Natural killer cell (primary cell): Measurements from ENCODE around the gene IL33. TPM values are rescaled to one million over a fixed set of nuclear protein-coding genes. Genes with fewer than 3 reads are reported as not detected.

Experiments used
- ATAC-seq, 3 donors: fragments of 150-1000 bp in 2 of 3; fragments of 200-7000 bp in 1 of 3; cut with Tn5 transposase; 1 replicate in 1 of 3; 2 replicates in 2 of 3; pipeline ENCODE4 v1.10.0; 2021; ENCODE audit warnings: mild to moderate bottlenecking in 2 of 3, moderate library complexity in 2 of 3
- DNase-seq, 2 donors: peaks; one replicate each; pipeline versions ENCODE4 v3.0.0 to v3.0.0-alpha.2; 2013 to 2021; ENCODE audit warnings: mixed read lengths in 1 of 2
- H3K27ac ChIP-seq: one replicate; pipeline ENCODE4 v1.5.1; 2013; ENCODE audit warnings: mild to moderate bottlenecking, low read length
- H3K27me3 ChIP-seq: one replicate; pipeline ENCODE4 v1.6.1; 2013; ENCODE audit warnings: low read length; ENCODE audit not compliant: control insufficient read depth, insufficient read depth
- H3K36me3 ChIP-seq: one replicate; pipeline ENCODE4 v1.6.1; 2013; ENCODE audit warnings: low read length; ENCODE audit not compliant: control insufficient read depth, insufficient read depth
- H3K4me1 ChIP-seq: one replicate; pipeline ENCODE4 v1.6.1; 2013; ENCODE audit warnings: low read length; ENCODE audit not compliant: control insufficient read depth, insufficient read depth
- H3K4me3 ChIP-seq: one replicate; pipeline ENCODE4 v1.5.1; 2013; ENCODE audit warnings: low read length
- H3K9me3 ChIP-seq: one replicate; pipeline ENCODE4 v1.6.1; 2013; ENCODE audit warnings: low read length; ENCODE audit not compliant: control insufficient read depth, insufficient read depth
- H3K27ac Mint-ChIP-seq, 2 donors: one replicate each; pipeline ENCODE4 v1.8.0; 2022; ENCODE audit warnings: mild to moderate bottlenecking in 2 of 2, mixed read lengths in 2 of 2, moderate library complexity in 1 of 2
- H3K27me3 Mint-ChIP-seq, 2 donors: one replicate each; pipeline ENCODE4 v1.8.0; 2022; ENCODE audit warnings: low read depth in 2 of 2, mixed read lengths in 2 of 2
- H3K36me3 Mint-ChIP-seq: one replicate; pipeline ENCODE4 v1.8.0; 2022; ENCODE audit warnings: mixed read lengths
- H3K4me1 Mint-ChIP-seq, 2 donors: one replicate each; pipeline ENCODE4 v1.8.0; 2022; ENCODE audit warnings: mixed read lengths in 2 of 2
- H3K4me3 Mint-ChIP-seq: one replicate; pipeline ENCODE4 v1.8.0; 2022; ENCODE audit warnings: mild to moderate bottlenecking, moderate library complexity, mixed read lengths
- H3K9me3 Mint-ChIP-seq, 2 donors: one replicate each; pipeline ENCODE4 v1.8.0; 2022; ENCODE audit warnings: mixed read lengths in 2 of 2
- CTCF ChIP-seq: fragments of 200-600 bp; IDR thresholded peaks from one replicate; pipeline ENCODE4 v1.8.0; 2022; ENCODE audit warnings: antibody characterized with exemption
- WGBS: methylation state at CpG from one replicate; pipeline ENCODE4 v1.1.7; 2013; ENCODE audit warnings: missing lambda C conversion rate; ENCODE audit not compliant: insufficient coverage; 5-methylcytosine and 5-hydroxymethylcytosine counted together
- intact Hi-C: fragments of 100-400 bp; cut with micrococcal nuclease; formaldehyde crosslinking; loops from one replicate; pipeline ENCODE4 v1.14.2; 2022
- total RNA-seq, 4 donors: library from RNA; stranded (reverse); fragments of 120-200 nt in 1 of 4; gene quantifications; one replicate each; pipeline versions ENCODE4 v1.2.3 to v1.2.4, GENCODE V29; 2013 to 2022

IL33 gene
- total RNA-seq, 3 donors from 2014 or later (not counting 1 experiment from before 2014, with no cell fraction given) = not detected

- Mint-ChIP-seq H3K27ac (no peak overlapping the region), H3K4me3 (no peak overlapping the region), H3K4me1 (no peaks in the 10 kb centered on the region), H3K27me3 (peaks cover 12 to 24% of the 10 kb centered on the region in 2 donors), H3K36me3 (no peaks in the 10 kb centered on the region), H3K9me3 (no peaks in the 10 kb centered on the region)
- H3K27ac ChIP-seq = no peak overlapping the region
- H3K27me3 ChIP-seq = no peaks in the 10 kb centered on the region
- no peaks in the 10 kb centered on the region for H3K4me1 ChIP-seq
- DNase-seq (no peak), ATAC-seq (no peak)
- H3K9me3 ChIP-seq = no peaks in the 10 kb centered on the region
- no peak for TF ChIP-seq CTCF
- 0% methylated on average over 1 of the region's 1 CpG for WGBS
- no peak overlapping the region for H3K4me3 ChIP-seq
- no peaks in the 10 kb centered on the region for H3K36me3 ChIP-seq
- intact Hi-C loops = no loop called here
Observed at GRCh38 chr9:6226696-6227095, 11.1 kb downstream of the IL33 start.

GRCh38 chr9:6229186-6229585 lies 13.6 kb downstream of the IL33 start:
- H3K4me3 Mint-ChIP-seq = no peak overlapping the region
- Histone ChIP-seq H3K27ac (no peak overlapping the region), H3K36me3 (no peaks in the 10 kb centered on the region), H3K9me3 (no peaks in the 10 kb centered on the region), H3K27me3 (no peaks in the 10 kb centered on the region), H3K4me3 (no peak overlapping the region), H3K4me1 (no peaks in the 10 kb centered on the region)
- WGBS = 85% methylated on average over 2 of the region's 2 CpGs
- intact Hi-C loops = no loop called here
- no peaks in the 10 kb centered on the region for H3K36me3 Mint-ChIP-seq
- H3K4me1 Mint-ChIP-seq = no peaks in the 10 kb centered on the region
- no peak for DNase-seq
- H3K9me3 Mint-ChIP-seq = no peaks in the 10 kb centered on the region
- peaks cover 9 to 19% of the 10 kb centered on the region in 2 donors for H3K27me3 Mint-ChIP-seq
- no peak for TF ChIP-seq CTCF
- no peak overlapping the region for H3K27ac Mint-ChIP-seq
- ATAC-seq = no peak

GRCh38 chr9:6229619-6230018 lies 14.0 kb downstream of the IL33 start:
- H3K9me3 Mint-ChIP-seq = no peaks in the 10 kb centered on the region
- 44% methylated on average over 1 of the region's 1 CpG for WGBS

More at GRCh38 chr9:6229619-6230018, 14.0 kb downstream of the IL33 start:
- no peak for TF ChIP-seq CTCF
- H3K4me1 Mint-ChIP-seq = no peaks in the 10 kb centered on the region
- no peaks in the 10 kb centered on the region for H3K4me1 ChIP-seq
- H3K4me3 ChIP-seq = no peak overlapping the region
- no peaks in the 10 kb centered on the region for H3K9me3 ChIP-seq
- H3K27ac Mint-ChIP-seq = no peak overlapping the region
- no peaks in the 10 kb centered on the region for H3K36me3 ChIP-seq
- ATAC-seq = no peak
- H3K27me3 ChIP-seq = no peaks in the 10 kb centered on the region
- no peak overlapping the region for H3K27ac ChIP-seq
- peaks cover 9 to 19% of the 10 kb centered on the region in 2 donors for H3K27me3 Mint-ChIP-seq
- H3K4me3 Mint-ChIP-seq = no peak overlapping the region
- DNase-seq = no peak
- intact Hi-C loops = no loop called here
- H3K36me3 Mint-ChIP-seq = no peaks in the 10 kb centered on the region
